ENCODE data around the gene SLC38A9.
A peak's percentile ranks its signal among the peaks of the same experiment; 100 is the strongest.
"Not testable (repeated sequence)": the region's sequence is repeated elsewhere in the genome, so short reads cannot be mapped to it uniquely, and the experiment has no call there.

The SLC38A9 gene

GRCh38 chr5:55702598-55703345 lies 9.4 kb downstream of the SLC38A9 start:
- no peak for DNase-seq

GRCh38 chr5:55701462-55702103 lies 10.5 kb downstream of the SLC38A9 start:
- no peak for DNase-seq

GRCh38 chr5:55700745-55701144 lies 11.4 kb downstream of the SLC38A9 start:
- no peak for DNase-seq

GRCh38 chr5:55699041-55699688 lies 13.0 kb downstream of the SLC38A9 start:
- DNase-seq: no peak

- DNase-seq: not testable (repeated sequence)
These were observed 15.4 kb downstream of the SLC38A9 start for GRCh38 chr5:55696704-55697103.

GRCh38 chr5:55694152-55694830 lies 17.8 kb downstream of the SLC38A9 start:
- peak; percentile 34 to 70 for DNase-seq

GRCh38 chr5:55692509-55692908 lies 19.6 kb downstream of the SLC38A9 start:
- DNase-seq: no peak

- no peak for DNase-seq
These were observed 20.1 kb downstream of the SLC38A9 start for GRCh38 chr5:55692106-55692417.

- DNase-seq: peak in 1 of 2 experiments; percentile 59
These were observed 20.6 kb downstream of the SLC38A9 start for GRCh38 chr5:55691265-55692105.

GRCh38 chr5:55682071-55682470 lies 30.1 kb downstream of the SLC38A9 start:
- no peak for DNase-seq

GRCh38 chr5:55681301-55681700 lies 30.8 kb downstream of the SLC38A9 start:
- no peak for DNase-seq

- DNase-seq: peak; percentile 2 to 34
These were observed 31.8 kb downstream of the SLC38A9 start for GRCh38 chr5:55680353-55680752.

GRCh38 chr5:55679556-55679955 lies 32.6 kb downstream of the SLC38A9 start:
- no peak for DNase-seq

- no peak for DNase-seq
These were observed 37.0 kb downstream of the SLC38A9 start for GRCh38 chr5:55675119-55675518.

GRCh38 chr5:55674340-55674739 lies 37.8 kb downstream of the SLC38A9 start:
- DNase-seq: no peak

- no peak for DNase-seq
These were observed 39.6 kb downstream of the SLC38A9 start for GRCh38 chr5:55672477-55672911.

GRCh38 chr5:55671975-55672374 lies 40.1 kb downstream of the SLC38A9 start:
- no peak for DNase-seq

- DNase-seq: no peak
These were observed 43.8 kb downstream of the SLC38A9 start for GRCh38 chr5:55668356-55668755.

- DNase-seq: no peak
These were observed 44.2 kb downstream of the SLC38A9 start for GRCh38 chr5:55667938-55668337.

GRCh38 chr5:55665065-55665464 lies 47.1 kb downstream of the SLC38A9 start:
- DNase-seq: no peak

- DNase-seq: no peak
These were observed 54.7 kb downstream of the SLC38A9 start for GRCh38 chr5:55657443-55657842.

- no peak for DNase-seq
These were observed 61.7 kb downstream of the SLC38A9 start for GRCh38 chr5:55650386-55650785.

GRCh38 chr5:55649963-55650362 lies 62.2 kb downstream of the SLC38A9 start:
- DNase-seq: no peak

Measured in NCI-H524 (cell line).